WTC11 (cell line): ENCODE data around the gene MGAT3. TPM values are rescaled to one million over a fixed set of nuclear protein-coding genes. Genes with fewer than 3 reads are reported as not detected.
"Not testable (repeated sequence)": the region's sequence is repeated elsewhere in the genome, so short reads cannot be mapped to it uniquely, and the experiment has no call there.

Experiments used
- ATAC-seq: fragments of 200-7000 bp; cut with Tn5 transposase; 2 replicates; pipeline ENCODE4 v1.10.0; 2021; ENCODE audit warnings: mild to moderate bottlenecking, moderate library complexity
- CTCF ChIA-PET: fragments of 300-600 bp; sonication (Branson Sonifier 250); formaldehyde crosslinking; loops from one replicate; lab custom pipeline; 2021; ENCODE audit warnings: antibody characterized with exemption; lab: Charles Lee
- POLR2A ChIA-PET: fragments of 350-600 bp; sonication (Branson Sonifier 250); formaldehyde crosslinking; loops from one replicate; lab custom pipeline; 2021; ENCODE audit warnings: antibody characterized with exemption; lab: Charles Lee
- DNase-seq: peaks from one replicate; pipeline ENCODE4 v3.0.0; 2021; ENCODE audit warnings: low spot score
- H3K27ac Mint-ChIP-seq: 2 replicates; pipeline ENCODE4 v1.8.0; 2021; ENCODE audit warnings: mixed read lengths
- H3K27me3 Mint-ChIP-seq: 2 replicates; pipeline ENCODE4 v1.8.0; 2021; ENCODE audit warnings: low read depth, mild to moderate bottlenecking, moderate library complexity, mixed read lengths
- H3K36me3 Mint-ChIP-seq: 2 replicates; pipeline ENCODE4 v1.8.0; 2021; ENCODE audit warnings: mixed read lengths
- H3K4me1 Mint-ChIP-seq: 2 replicates; pipeline ENCODE4 v1.8.0; 2022; ENCODE audit warnings: mixed read lengths
- H3K4me3 Mint-ChIP-seq: 2 replicates; pipeline ENCODE4 v1.8.0; 2021; ENCODE audit warnings: mild to moderate bottlenecking, moderate library complexity, mixed read lengths
- H3K9me3 Mint-ChIP-seq: 2 replicates; pipeline ENCODE4 v1.8.0; 2021; ENCODE audit warnings: mixed read lengths
- ATF6 ChIP-seq: sonication (generic); formaldehyde crosslinking; IDR thresholded peaks from 2 replicates; pipeline ENCODE4 v1.8.1; 2023; ENCODE audit warnings: mild to moderate bottlenecking, missing genetic modification reagents
- CTCF ChIP-seq: fragments of 200-600 bp; IDR thresholded peaks from 2 replicates; pipeline ENCODE4 v1.8.0; 2022; ENCODE audit warnings: antibody characterized with exemption
- E2F1 ChIP-seq: sonication (generic); formaldehyde crosslinking; IDR thresholded peaks from 2 replicates; pipeline ENCODE4 v1.8.0; 2022; ENCODE audit warnings: mild to moderate bottlenecking, missing genetic modification reagents
- E2F4 ChIP-seq: sonication (generic); formaldehyde crosslinking; IDR thresholded peaks from 2 replicates; pipeline ENCODE4 v1.8.1; 2022; ENCODE audit warnings: low read depth, mild to moderate bottlenecking, moderate library complexity, missing genetic modification reagents, borderline replicate concordance
- ELF4 ChIP-seq: sonication (generic); formaldehyde crosslinking; IDR thresholded peaks from 2 replicates; pipeline ENCODE4 v1.8.1; 2022; ENCODE audit warnings: low read depth, mild to moderate bottlenecking, moderate library complexity, missing genetic modification reagents
- FOXP1 ChIP-seq: sonication (generic); formaldehyde crosslinking; IDR thresholded peaks from 2 replicates; pipeline ENCODE4 v1.8.0; 2022; ENCODE audit warnings: missing genetic modification reagents, mild to moderate bottlenecking, moderate library complexity, borderline replicate concordance
- GRHL2 ChIP-seq: fragments of 250-450 bp; sonication (Bioruptor Pico); IDR thresholded peaks from 2 replicates; pipeline ENCODE4 v1.8.0; 2022; ENCODE audit warnings: mild to moderate bottlenecking, moderate library complexity; ENCODE audit not compliant: insufficient replicate concordance, severe bottlenecking
- JUN ChIP-seq: sonication (generic); formaldehyde crosslinking; IDR thresholded peaks from 2 replicates; pipeline ENCODE4 v1.8.0; 2023; ENCODE audit warnings: mild to moderate bottlenecking, missing genetic modification reagents
- MLX ChIP-seq: sonication (generic); formaldehyde crosslinking; IDR thresholded peaks from 2 replicates; pipeline ENCODE4 v1.8.1; 2023; ENCODE audit warnings: mild to moderate bottlenecking, missing genetic modification reagents, moderate library complexity
- PREB ChIP-seq: sonication (generic); formaldehyde crosslinking; IDR thresholded peaks from 2 replicates; pipeline ENCODE4 v1.8.1; 2022; ENCODE audit warnings: mild to moderate bottlenecking, missing genetic modification reagents, moderate library complexity, borderline replicate concordance
- RORB ChIP-seq: fragments of 250-450 bp; sonication (Bioruptor Pico); IDR thresholded peaks from 2 replicates; pipeline ENCODE4 v1.9.0; 2021; ENCODE audit warnings: mild to moderate bottlenecking
- TEAD4 ChIP-seq: sonication (generic); formaldehyde crosslinking; IDR thresholded peaks from 2 replicates; pipeline ENCODE4 v1.8.0; 2022; ENCODE audit warnings: mild to moderate bottlenecking, missing genetic modification reagents
- ZNF219 ChIP-seq: sonication (generic); formaldehyde crosslinking; IDR thresholded peaks from 2 replicates; pipeline ENCODE4 v1.8.0; 2023; ENCODE audit warnings: missing genetic modification reagents, mild to moderate bottlenecking, borderline replicate concordance
- ZNF396 ChIP-seq: fragments of 250-450 bp; sonication (Bioruptor Pico); IDR thresholded peaks from 2 replicates; pipeline ENCODE4 v1.8.0; 2021; ENCODE audit warnings: mild to moderate bottlenecking, moderate library complexity, borderline replicate concordance
- ZNF671 ChIP-seq: fragments of 250-450 bp; sonication (Bioruptor Pico); IDR thresholded peaks from 2 replicates; pipeline ENCODE4 v1.8.0; 2021; ENCODE audit warnings: mild to moderate bottlenecking
- total RNA-seq: library from RNA; stranded (reverse); gene quantifications from 3 replicates; pipeline ENCODE4 v1.2.3, GENCODE V29; 2021

MGAT3 gene
- total RNA-seq, 1 experiment from 2014 or later = 11.4 TPM

- no peak for TF ChIP-seq ATF6 (CRISPR knock-in tag)
- no peak for TF ChIP-seq ELF4 (CRISPR knock-in tag)
Observed at GRCh38 chr22:39503630-39504029, 46.8 kb downstream of the MGAT3 start (continued).

- ChIA-PET POLR2A (interaction anchor here (1.0 kb wide), 1 partner anchor 16 kb away, joined by 3 read pairs; no protein-coding TSS in a partner anchor), CTCF (interaction anchor here (1.1 to 4.8 kb wide), 4 partner anchors 10 to 31 kb away, joined by 3 to 41 read pairs (median 20); no protein-coding TSS in a partner anchor)
- no peak for ATAC-seq
- Mint-ChIP-seq H3K27ac (no peak overlapping the region), H3K4me3 (peak overlapping the region; percentile 97), H3K4me1 (peaks cover 13% of the 10 kb centered on the region), H3K27me3 (peaks cover 89% of the 10 kb centered on the region), H3K9me3 (no peaks in the 10 kb centered on the region), H3K36me3 (peaks cover 49% of the 10 kb centered on the region)
- no peak for DNase-seq
- TF ChIP-seq ZNF671 (CRISPR knock-in tag) (no peak), ZNF219 (no peak), JUN (no peak), MLX (CRISPR knock-in tag) (no peak), TEAD4 (CRISPR knock-in tag) (no peak), RORB (no peak), CTCF (no peak), E2F1 (CRISPR knock-in tag) (no peak), ZNF396 (CRISPR knock-in tag) (no peak)
Observed at GRCh38 chr22:39504071-39504470, 47.3 kb downstream of the MGAT3 start.

- CTCF ChIA-PET = interaction anchor here (1.4 kb wide), 1 partner anchor 11 kb away, joined by 4 read pairs; no protein-coding TSS in a partner anchor
- POLR2A ChIA-PET = interaction anchor here (0.5 kb wide), 1 partner anchor 55 kb away, joined by 3 read pairs; no protein-coding TSS in a partner anchor
- H3K4me3 Mint-ChIP-seq, ATAC-seq, H3K4me1 Mint-ChIP-seq, H3K9me3 Mint-ChIP-seq, H3K27ac Mint-ChIP-seq, DNase-seq: not testable (repeated sequence)
- peaks cover 75% of the 10 kb centered on the region for H3K36me3 Mint-ChIP-seq
- H3K27me3 Mint-ChIP-seq = peaks cover 90% of the 10 kb centered on the region
Observed at GRCh38 chr22:39507021-39507420, 50.2 kb downstream of the MGAT3 start.

GRCh38 chr22:39508393-39508792 is 51.6 kb downstream of the MGAT3 start:
- no peak for TF ChIP-seq FOXP1 (CRISPR knock-in tag)
- TF ChIP-seq PREB (CRISPR knock-in tag) = no peak
- no peak for TF ChIP-seq GRHL2 (CRISPR knock-in tag)
- TF ChIP-seq E2F1 (CRISPR knock-in tag) = no peak
- TF ChIP-seq E2F4 (CRISPR knock-in tag) = no peak
- TF ChIP-seq, all 79 proteins: peak for 0
- Mint-ChIP-seq H3K36me3 (peaks cover 88% of the 10 kb centered on the region), H3K27ac (no peak overlapping the region), H3K27me3 (peaks cover 97% of the 10 kb centered on the region), H3K4me1 (peaks cover 4% of the 10 kb centered on the region; the same call in 1 of the 2 replicates), H3K4me3 (no peak overlapping the region), H3K9me3 (no peaks in the 10 kb centered on the region)
- CTCF ChIA-PET = no interaction called here
- ATAC-seq (no peak), DNase-seq (no peak)
- POLR2A ChIA-PET = no interaction called here
